Measurements from ENCODE around the gene STRA6. TPM values are rescaled to one million over a fixed set of nuclear protein-coding genes. Genes with fewer than 3 reads are reported as not detected.

The STRA6 gene
- total RNA-seq, 3 donors from 2014 or later = 0.98 to 1.0 TPM; not detected in 1

GRCh38 chr15:74209997-74210671 lies 7.5 kb upstream of the STRA6 start:
- intact Hi-C loops (cut with DNase I; ENCODE audit: low total_unique reads) = no loop called here
- H3K4me1 ChIP-seq = no peaks in the 10 kb centered on the region
- no peaks in the 10 kb centered on the region for H3K27me3 ChIP-seq
- no peaks in the 10 kb centered on the region for H3K9me3 ChIP-seq
- H3K4me3 ChIP-seq = no peak overlapping the region
- H3K27ac ChIP-seq = no peak overlapping the region
- DNase-seq (ENCODE audit: low spot score in 2 of 2) = no peak
- no peaks in the 10 kb centered on the region for H3K36me3 ChIP-seq
- no peak for TF ChIP-seq POLR2AphosphoS5 (IDR thresholded peaks at IDR 0.05)
- TF ChIP-seq CTCF (IDR thresholded peaks at IDR 0.05) = no peak
- no peak for TF ChIP-seq POLR2A (IDR thresholded peaks at IDR 0.05)

GRCh38 chr15:74209560-74209958 lies 7.0 kb upstream of the STRA6 start:
- no peak for TF ChIP-seq POLR2A (IDR thresholded peaks at IDR 0.05)
- TF ChIP-seq CTCF (IDR thresholded peaks at IDR 0.05) = no peak
- no peak for TF ChIP-seq POLR2AphosphoS5 (IDR thresholded peaks at IDR 0.05)
- no peaks in the 10 kb centered on the region for H3K27me3 ChIP-seq
- no peaks in the 10 kb centered on the region for H3K4me1 ChIP-seq
- DNase-seq (ENCODE audit: low spot score in 2 of 2) = no peak
- H3K9me3 ChIP-seq = no peaks in the 10 kb centered on the region
- no peak overlapping the region for H3K4me3 ChIP-seq
- no peaks in the 10 kb centered on the region for H3K36me3 ChIP-seq
- intact Hi-C loops (cut with DNase I; ENCODE audit: low total_unique reads) = no loop called here
- H3K27ac ChIP-seq = no peak overlapping the region

- Histone ChIP-seq H3K27ac (no peak overlapping the region), H3K36me3 (no peaks in the 10 kb centered on the region), H3K4me3 (no peak overlapping the region), H3K4me1 (no peaks in the 10 kb centered on the region), H3K9me3 (no peaks in the 10 kb centered on the region), H3K27me3 (no peaks in the 10 kb centered on the region)
- DNase-seq (ENCODE audit: low spot score in 2 of 2) = no peak
- TF ChIP-seq CTCF (IDR thresholded peaks at IDR 0.05) = no peak
- no peak for TF ChIP-seq POLR2A (IDR thresholded peaks at IDR 0.05)
- no peak for TF ChIP-seq POLR2AphosphoS5 (IDR thresholded peaks at IDR 0.05)
- intact Hi-C loops (cut with DNase I; ENCODE audit: low total_unique reads) = no loop called here
These were observed 6.4 kb upstream of the STRA6 start for GRCh38 chr15:74208901-74209559.

- Histone ChIP-seq H3K9me3 (no peaks in the 10 kb centered on the region), H3K27ac (no peak overlapping the region), H3K4me1 (no peaks in the 10 kb centered on the region), H3K27me3 (no peaks in the 10 kb centered on the region), H3K36me3 (no peaks in the 10 kb centered on the region), H3K4me3 (no peak overlapping the region)
- no peak for DNase-seq (ENCODE audit: low spot score in 2 of 2)
- intact Hi-C loops (cut with DNase I; ENCODE audit: low total_unique reads) = no loop called here
- TF ChIP-seq POLR2A (IDR thresholded peaks at IDR 0.05) = no peak
- TF ChIP-seq CTCF (IDR thresholded peaks at IDR 0.05) = no peak
- no peak for TF ChIP-seq POLR2AphosphoS5 (IDR thresholded peaks at IDR 0.05)
These were observed 5.9 kb upstream of the STRA6 start for GRCh38 chr15:74208496-74208895.

- Histone ChIP-seq H3K27ac (no peak overlapping the region), H3K4me1 (peaks cover 0 to under 1% of the 10 kb centered on the region in 2 donors), H3K4me3 (no peak overlapping the region), H3K36me3 (no peaks in the 10 kb centered on the region), H3K9me3 (no peaks in the 10 kb centered on the region), H3K27me3 (no peaks in the 10 kb centered on the region)
- intact Hi-C loops (cut with DNase I; ENCODE audit: low total_unique reads) = no loop called here
- DNase-seq (ENCODE audit: low spot score in 2 of 2) = no peak
- no peak for TF ChIP-seq POLR2A (IDR thresholded peaks at IDR 0.05)
- TF ChIP-seq CTCF (IDR thresholded peaks at IDR 0.05) = no peak
- no peak for TF ChIP-seq POLR2AphosphoS5 (IDR thresholded peaks at IDR 0.05)
These were observed 5.3 kb upstream of the STRA6 start for GRCh38 chr15:74207652-74208440.

All from breast epithelium (tissue), 4 donors.